Stimulated activated effector memory CD8-positive, alpha-beta T cell treated with anti-CD3 and anti-CD28 coated beads, Interleukin-12 subunit alpha, Interleukin-12 subunit beta, amount 100 ng/mL, for 72 hours (primary cell): ENCODE data around the gene FAAP20.
A peak's percentile ranks its signal among the peaks of the same experiment; 100 is the strongest.

Experiments used
- ATAC-seq: fragments of 150-1000 bp; cut with Tn5 transposase; 2 replicates; pipeline ENCODE4 v1.10.0; 2021
- DNase-seq, 2 donors: peaks; one replicate each; pipeline ENCODE4 v3.0.0; 2021 to 2022; ENCODE audit warnings: low spot score in 2 of 2
- H3K27ac Mint-ChIP-seq: one replicate; pipeline ENCODE4 v1.8.0; 2022; ENCODE audit warnings: mild to moderate bottlenecking, mixed read lengths
- H3K36me3 Mint-ChIP-seq: one replicate; pipeline ENCODE4 v1.8.0; 2022; ENCODE audit warnings: mild to moderate bottlenecking, mixed read lengths
- H3K4me1 Mint-ChIP-seq: one replicate; pipeline ENCODE4 v1.8.0; 2022; ENCODE audit warnings: mixed read lengths
- H3K4me3 Mint-ChIP-seq: one replicate; pipeline ENCODE4 v1.8.0; 2022; ENCODE audit warnings: mild to moderate bottlenecking, mixed read lengths
- H3K9me3 Mint-ChIP-seq: one replicate; pipeline ENCODE4 v1.8.0; 2022; ENCODE audit warnings: mixed read lengths

Gene FAAP20

GRCh38 chr1:2233468-2233867, 38.9 kb upstream of the FAAP20 start:
- DNase-seq = no peak
- no peaks in the 10 kb centered on the region for H3K9me3 Mint-ChIP-seq
- H3K4me3 Mint-ChIP-seq = peak overlapping the region; percentile 93
- peaks cover 81% of the 10 kb centered on the region for H3K4me1 Mint-ChIP-seq
- no peak for ATAC-seq
- H3K27ac Mint-ChIP-seq = no peak overlapping the region
- peaks cover 44% of the 10 kb centered on the region for H3K36me3 Mint-ChIP-seq

GRCh38 chr1:2232916-2233438, 38.4 kb upstream of the FAAP20 start:
- DNase-seq (no peak), ATAC-seq (no peak)
- Mint-ChIP-seq H3K4me3 (peak overlapping the region; percentile 93), H3K36me3 (peaks cover 44% of the 10 kb centered on the region), H3K4me1 (peaks cover 81% of the 10 kb centered on the region), H3K27ac (no peak overlapping the region), H3K9me3 (no peaks in the 10 kb centered on the region)

GRCh38 chr1:2232255-2232915, 37.8 kb upstream of the FAAP20 start:
- H3K36me3 Mint-ChIP-seq = peaks cover 44% of the 10 kb centered on the region
- ATAC-seq = no peak
- peak overlapping the region; percentile 93 for H3K4me3 Mint-ChIP-seq

GRCh38 chr1:2231532-2232254, 37.1 kb upstream of the FAAP20 start:
- ATAC-seq = no peak
- H3K36me3 Mint-ChIP-seq = peaks cover 44% of the 10 kb centered on the region

More at GRCh38 chr1:2232255-2232915, 37.8 kb upstream of the FAAP20 start:
- Mint-ChIP-seq H3K27ac (peak overlapping the region; percentile 68), H3K4me1 (peaks cover 76% of the 10 kb centered on the region), H3K9me3 (no peaks in the 10 kb centered on the region)
- DNase-seq = no peak

GRCh38 chr1:2230781-2231531, 36.4 kb upstream of the FAAP20 start:
- H3K9me3 Mint-ChIP-seq = no peaks in the 10 kb centered on the region
- H3K36me3 Mint-ChIP-seq = peaks cover 51% of the 10 kb centered on the region
- peak overlapping the region; percentile 93 for H3K4me3 Mint-ChIP-seq
- peaks cover 71% of the 10 kb centered on the region for H3K4me1 Mint-ChIP-seq
- DNase-seq = peak in 1 of 2 donors; percentile 74
- peak overlapping the region; percentile 68 for H3K27ac Mint-ChIP-seq
- no peak for ATAC-seq

More at GRCh38 chr1:2231532-2232254, 37.1 kb upstream of the FAAP20 start:
- Mint-ChIP-seq H3K27ac (peak overlapping the region; percentile 68), H3K4me1 (peaks cover 69% of the 10 kb centered on the region), H3K4me3 (peak overlapping the region; percentile 93), H3K9me3 (no peaks in the 10 kb centered on the region)
- DNase-seq = peak in 1 of 2 donors; percentile 72

- Mint-ChIP-seq H3K36me3 (peaks cover 57% of the 10 kb centered on the region), H3K27ac (peak overlapping the region; percentile 86), H3K4me3 (peak overlapping the region; percentile 93), H3K9me3 (no peaks in the 10 kb centered on the region), H3K4me1 (peaks cover 63% of the 10 kb centered on the region)
- DNase-seq (no peak), ATAC-seq (no peak)
Measured at GRCh38 chr1:2229911-2230731, 35.5 kb upstream of the FAAP20 start.

GRCh38 chr1:2229037-2229864, 34.7 kb upstream of the FAAP20 start:
- Mint-ChIP-seq H3K4me1 (peaks cover 57% of the 10 kb centered on the region), H3K27ac (peak overlapping the region; percentile 86), H3K9me3 (no peaks in the 10 kb centered on the region), H3K4me3 (peak overlapping the region; percentile 93), H3K36me3 (peaks cover 57% of the 10 kb centered on the region)
- peak; percentile 12 for ATAC-seq
- DNase-seq = peak in 1 of 2 donors; percentile 83

- no peaks in the 10 kb centered on the region for H3K9me3 Mint-ChIP-seq
- peaks cover 51% of the 10 kb centered on the region for H3K4me1 Mint-ChIP-seq
- peaks cover 56% of the 10 kb centered on the region for H3K36me3 Mint-ChIP-seq
- no peak for ATAC-seq
- H3K4me3 Mint-ChIP-seq = peak overlapping the region; percentile 93
- H3K27ac Mint-ChIP-seq = peak overlapping the region; percentile 86
- no peak for DNase-seq
Measured at GRCh38 chr1:2228694-2229036, 34.1 kb upstream of the FAAP20 start.

GRCh38 chr1:2228157-2228594, 33.6 kb upstream of the FAAP20 start, which contains the start of gene SKI:
TSS of gene SKI (plus strand) at chr1:2228319. CDS start at chr1:2228767, 448 bp downstream.
- DNase-seq (no peak), ATAC-seq (no peak)
- Mint-ChIP-seq H3K4me3 (peak within 1 kb of the TSS; percentile 93), H3K36me3 (peaks cover 52% of the 10 kb centered on the region), H3K9me3 (no peaks in the 10 kb centered on the region), H3K27ac (peak within 1 kb of the TSS; percentile 86), H3K4me1 (peaks cover 46% of the 10 kb centered on the region)

GRCh38 chr1:2227346-2228156, 33.0 kb upstream of the FAAP20 start:
- peaks cover 40% of the 10 kb centered on the region for H3K4me1 Mint-ChIP-seq
- DNase-seq (peak; percentile 99), ATAC-seq (peak; percentile 91)
- H3K36me3 Mint-ChIP-seq = peaks cover 52% of the 10 kb centered on the region
- H3K4me3 Mint-ChIP-seq = peak overlapping the region; percentile 52
- H3K9me3 Mint-ChIP-seq = no peaks in the 10 kb centered on the region
- H3K27ac Mint-ChIP-seq = no peak overlapping the region

- peak overlapping the region; percentile 54 for H3K4me3 Mint-ChIP-seq
- H3K9me3 Mint-ChIP-seq = no peaks in the 10 kb centered on the region
- ATAC-seq (no peak), DNase-seq (no peak)
- H3K27ac Mint-ChIP-seq = peak overlapping the region; percentile 87
- peaks cover 31% of the 10 kb centered on the region for H3K4me1 Mint-ChIP-seq
- H3K36me3 Mint-ChIP-seq = peaks cover 44% of the 10 kb centered on the region
Measured at GRCh38 chr1:2226525-2227345, 32.2 kb upstream of the FAAP20 start.

- Mint-ChIP-seq H3K36me3 (peaks cover 24% of the 10 kb centered on the region), H3K9me3 (no peaks in the 10 kb centered on the region), H3K4me1 (peaks cover 16% of the 10 kb centered on the region), H3K4me3 (no peak overlapping the region), H3K27ac (peak overlapping the region; percentile 87)
- ATAC-seq = no peak
- no peak for DNase-seq
Measured at GRCh38 chr1:2224631-2225428, 30.3 kb upstream of the FAAP20 start.
